Nephron (organoid): Measurements from ENCODE around the gene E2F1.
A peak's percentile ranks its signal among the peaks of the same experiment; 100 is the strongest.

Source experiments
- H3K27ac Mint-ChIP-seq, 3 experiments: 2 replicates each; pipeline ENCODE4 v1.8.0; 2020; ENCODE audit warnings: mixed read lengths in 3 of 3, mild to moderate bottlenecking in 2 of 3, moderate library complexity in 1 of 3
- H3K27me3 Mint-ChIP-seq: 2 replicates; pipeline ENCODE4 v1.8.0; 2021; ENCODE audit warnings: low read depth, mild to moderate bottlenecking, moderate library complexity, mixed read lengths
- H3K36me3 Mint-ChIP-seq: 2 replicates; pipeline ENCODE4 v1.8.0; 2020; ENCODE audit warnings: low read depth, mixed read lengths
- H3K4me1 Mint-ChIP-seq: 2 replicates; pipeline ENCODE4 v1.8.0; 2020; ENCODE audit warnings: mixed read lengths
- H3K4me3 Mint-ChIP-seq, 3 experiments: 2 replicates each; pipeline ENCODE4 v1.8.0; 2020; ENCODE audit warnings: mild to moderate bottlenecking in 3 of 3, mixed read lengths in 3 of 3, moderate library complexity in 2 of 3
- H3K9me3 Mint-ChIP-seq: 2 replicates; pipeline ENCODE4 v1.8.0; 2020; ENCODE audit warnings: mixed read lengths
- TF ChIP-seq, protein P1 (sequence below), 3 experiments: fragments of 200-600 bp; sonication (generic); IDR thresholded peaks; one replicate each; pipeline ENCODE4 v1.5.0; 2021; ENCODE audit warnings: antibody characterized with exemption in 3 of 3; ENCODE audit not compliant: unreplicated experiment in 3 of 3

E2F1 gene

DNA sequence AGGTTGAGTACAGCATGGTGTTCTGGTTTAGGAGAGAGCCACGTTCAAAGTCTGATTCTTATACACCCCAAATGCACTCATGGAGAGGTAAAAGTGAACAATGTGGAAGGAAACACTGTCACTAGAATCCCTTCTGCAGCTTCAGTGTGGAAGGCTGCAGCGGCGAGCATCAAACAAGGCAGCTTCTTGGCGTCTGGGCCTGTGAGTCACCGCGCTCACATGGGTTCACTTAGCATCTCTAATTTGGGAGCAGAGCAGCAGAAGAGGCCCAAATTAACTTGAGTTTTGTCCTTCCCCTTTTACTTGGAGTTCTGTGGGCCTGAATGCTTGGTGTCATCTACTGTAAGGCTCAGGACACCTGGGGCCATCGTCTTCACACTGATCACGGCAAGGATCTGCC is 10.9 kb upstream of the E2F1 start:
- no peak overlapping the region for H3K4me3 Mint-ChIP-seq

GRCh38 chr20:33696448-33696847 is 10.3 kb upstream of the E2F1 start:
- Mint-ChIP-seq H3K27ac (no peak overlapping the region), H3K36me3 (peaks cover 4% of the 10 kb centered on the region), H3K4me3 (no peak overlapping the region), H3K4me1 (peaks cover 18% of the 10 kb centered on the region), H3K9me3 (peaks cover 8% of the 10 kb centered on the region), H3K27me3 (peaks cover 3% of the 10 kb centered on the region)
- TF ChIP-seq, protein P1, sequence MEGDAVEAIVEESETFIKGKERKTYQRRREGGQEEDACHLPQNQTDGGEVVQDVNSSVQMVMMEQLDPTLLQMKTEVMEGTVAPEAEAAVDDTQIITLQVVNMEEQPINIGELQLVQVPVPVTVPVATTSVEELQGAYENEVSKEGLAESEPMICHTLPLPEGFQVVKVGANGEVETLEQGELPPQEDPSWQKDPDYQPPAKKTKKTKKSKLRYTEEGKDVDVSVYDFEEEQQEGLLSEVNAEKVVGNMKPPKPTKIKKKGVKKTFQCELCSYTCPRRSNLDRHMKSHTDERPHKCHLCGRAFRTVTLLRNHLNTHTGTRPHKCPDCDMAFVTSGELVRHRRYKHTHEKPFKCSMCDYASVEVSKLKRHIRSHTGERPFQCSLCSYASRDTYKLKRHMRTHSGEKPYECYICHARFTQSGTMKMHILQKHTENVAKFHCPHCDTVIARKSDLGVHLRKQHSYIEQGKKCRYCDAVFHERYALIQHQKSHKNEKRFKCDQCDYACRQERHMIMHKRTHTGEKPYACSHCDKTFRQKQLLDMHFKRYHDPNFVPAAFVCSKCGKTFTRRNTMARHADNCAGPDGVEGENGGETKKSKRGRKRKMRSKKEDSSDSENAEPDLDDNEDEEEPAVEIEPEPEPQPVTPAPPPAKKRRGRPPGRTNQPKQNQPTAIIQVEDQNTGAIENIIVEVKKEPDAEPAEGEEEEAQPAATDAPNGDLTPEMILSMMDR (IDR thresholded peaks at IDR 0.05; ENCODE audit: unreplicated experiment in 3 of 3), result no peak

More for the DNA sequence above, 10.9 kb upstream of the E2F1 start:
- peaks cover 18% of the 10 kb centered on the region for H3K4me1 Mint-ChIP-seq
- peaks cover 13% of the 10 kb centered on the region for H3K9me3 Mint-ChIP-seq
- peaks cover 4% of the 10 kb centered on the region for H3K36me3 Mint-ChIP-seq
- H3K27me3 Mint-ChIP-seq, result peaks cover 3% of the 10 kb centered on the region
- H3K27ac Mint-ChIP-seq, result peak overlapping the region in 1 of 3 experiments; percentile 40
- TF ChIP-seq, protein P1 (IDR thresholded peaks at IDR 0.05; ENCODE audit: unreplicated experiment in 3 of 3), result no peak

GRCh38 chr20:33694639-33695012 is 8.4 kb upstream of the E2F1 start:
- Mint-ChIP-seq H3K36me3 (peaks cover 4% of the 10 kb centered on the region), H3K4me3 (no peak overlapping the region), H3K27me3 (peaks cover 3% of the 10 kb centered on the region), H3K9me3 (peaks cover 8% of the 10 kb centered on the region), H3K4me1 (peaks cover 18% of the 10 kb centered on the region), H3K27ac (peak overlapping the region; percentile 26 to 59 (median 56))
- TF ChIP-seq, protein P1 (IDR thresholded peaks at IDR 0.05; ENCODE audit: unreplicated experiment in 3 of 3), result no peak

DNA sequence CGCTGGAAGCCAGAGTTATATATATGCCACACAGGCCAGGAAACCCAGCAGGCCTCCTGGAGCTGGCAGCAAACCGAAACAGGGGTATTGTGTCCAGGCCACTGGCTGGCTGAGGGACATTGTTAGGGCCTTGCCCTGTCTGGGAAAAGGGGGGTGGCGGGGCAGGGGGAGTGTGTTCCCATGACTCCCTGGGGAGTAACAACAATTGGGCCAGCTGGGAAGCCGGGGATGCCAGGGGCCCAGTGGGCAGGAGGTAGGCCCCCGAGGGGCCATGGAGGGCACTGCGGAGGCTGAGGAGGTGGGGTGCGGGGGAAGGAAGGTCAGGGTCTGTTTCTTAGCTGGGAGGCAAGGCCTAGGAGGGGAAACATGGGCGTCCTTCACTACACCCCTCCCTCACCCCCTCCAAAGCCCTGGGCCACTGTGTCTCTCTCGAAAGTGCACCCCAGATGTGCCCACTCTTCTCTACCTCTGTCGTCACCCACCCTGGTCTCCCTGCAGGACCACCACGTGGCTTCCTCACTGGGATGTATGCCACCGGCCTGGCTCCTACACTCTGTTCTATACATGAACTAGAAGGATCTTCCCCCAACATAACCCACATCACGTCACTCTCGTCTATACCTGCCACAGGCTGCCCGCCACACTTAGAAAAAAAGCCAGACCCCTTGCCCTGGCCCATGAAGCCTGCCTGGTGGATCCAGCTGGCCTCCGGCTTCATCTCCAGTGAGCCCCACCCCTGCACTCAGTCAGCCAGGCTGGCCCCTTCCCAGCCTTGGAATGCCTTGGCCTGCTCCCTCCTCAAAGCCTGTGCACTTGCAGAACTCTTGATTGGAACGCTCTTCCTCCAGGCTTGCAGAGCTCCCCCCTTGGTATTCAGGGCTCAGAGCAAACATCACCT is 7.8 kb upstream of the E2F1 start:
- Mint-ChIP-seq H3K27ac (peak overlapping the region; percentile 26 to 59 (median 56)), H3K9me3 (peaks cover 8% of the 10 kb centered on the region), H3K4me1 (peaks cover 18% of the 10 kb centered on the region), H3K4me3 (no peak overlapping the region), H3K27me3 (peaks cover 3% of the 10 kb centered on the region), H3K36me3 (peaks cover 4% of the 10 kb centered on the region)
- TF ChIP-seq, protein P1 (IDR thresholded peaks at IDR 0.05; ENCODE audit: unreplicated experiment in 3 of 3), result no peak

DNA sequence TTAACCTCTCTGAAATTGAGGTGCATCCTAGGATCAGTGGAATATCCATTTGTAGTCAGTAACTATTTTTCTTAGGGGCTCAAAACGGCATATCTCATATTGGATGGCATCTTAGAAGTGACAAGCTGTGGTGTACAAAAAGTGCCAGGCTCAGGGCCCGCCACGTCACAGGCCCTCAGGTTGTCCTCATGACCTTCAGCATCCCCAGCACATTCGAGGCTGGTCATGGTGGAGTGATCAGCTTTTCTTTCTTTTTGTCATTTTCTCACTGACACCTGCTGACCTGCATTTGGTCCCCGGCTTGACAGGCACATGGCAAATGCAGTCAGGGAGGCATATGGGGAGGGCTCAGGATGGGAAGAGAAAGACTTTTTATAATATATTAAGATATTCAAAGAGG is 7.1 kb upstream of the E2F1 start:
- H3K4me1 Mint-ChIP-seq, result peaks cover 18% of the 10 kb centered on the region
- peaks cover 4% of the 10 kb centered on the region for H3K36me3 Mint-ChIP-seq

More for the DNA sequence above, 7.1 kb upstream of the E2F1 start:
- no peak overlapping the region for H3K4me3 Mint-ChIP-seq
- peaks cover 7% of the 10 kb centered on the region for H3K9me3 Mint-ChIP-seq
- H3K27me3 Mint-ChIP-seq, result no peaks in the 10 kb centered on the region
- H3K27ac Mint-ChIP-seq, result peak overlapping the region in 1 of 3 experiments; percentile 32
- TF ChIP-seq, protein P1 (IDR thresholded peaks at IDR 0.05; ENCODE audit: unreplicated experiment in 3 of 3), result no peak
